ENCODE measurements around the gene FBN2. TPM values are rescaled to one million over a fixed set of nuclear protein-coding genes. Genes with fewer than 3 reads are reported as not detected.

FBN2 gene
- total and polyA plus RNA-seq, 2 donors = 0.62 to 138 TPM

DNA sequence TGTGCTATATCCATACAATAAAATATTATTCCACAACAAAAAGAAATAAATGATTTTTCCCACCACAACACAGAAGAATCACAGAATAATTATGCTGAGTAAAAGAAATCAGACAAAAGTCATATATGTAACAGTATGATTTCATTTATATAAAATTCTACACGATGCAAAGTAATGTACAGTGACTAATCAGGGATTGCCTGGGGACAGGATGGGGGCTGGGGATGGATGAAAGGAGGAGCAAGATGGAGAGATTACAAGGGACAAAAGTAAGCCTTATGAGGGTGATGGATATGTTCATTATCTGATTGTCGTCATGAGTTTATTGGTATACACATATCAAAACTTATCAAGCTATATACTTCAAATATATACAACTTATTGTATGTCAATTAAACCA is 154.0 kb downstream of the FBN2 start:
- H3K36me3 ChIP-seq (ENCODE audit: insufficient read depth) = no peaks in the 10 kb centered on the region
- no peak overlapping the region for H3K4me3 ChIP-seq (ENCODE audit: low read depth, low read length)
- no peak overlapping the region for H3K27ac ChIP-seq (ENCODE audit: low read depth)
- 84% methylated on average over 2 of the region's 2 CpGs for WGBS
- no peak for DNase-seq (ENCODE audit: extremely low spot score)
- H3K4me1 ChIP-seq (ENCODE audit: insufficient read depth) = no peaks in the 10 kb centered on the region

DNA sequence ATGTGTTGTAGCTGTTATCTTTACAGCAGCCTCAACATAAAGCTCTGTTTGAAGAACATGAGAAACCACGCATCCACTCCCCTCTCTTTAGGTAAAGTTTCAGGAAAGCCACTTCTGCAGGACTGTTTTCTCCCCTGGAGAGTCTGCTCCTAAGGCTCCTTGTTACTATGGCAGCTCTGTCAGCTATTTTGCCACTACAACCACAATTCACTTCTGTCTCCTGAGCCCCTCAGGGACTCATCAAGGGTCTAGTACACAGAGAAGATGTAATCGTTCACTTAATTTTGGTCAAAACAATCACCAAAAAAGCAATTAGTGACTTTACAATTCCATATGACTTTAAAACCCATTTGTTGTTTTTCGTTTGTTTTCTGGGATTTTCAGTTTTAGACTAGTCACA is 157.7 kb downstream of the FBN2 start:
- no peaks in the 10 kb centered on the region for H3K36me3 ChIP-seq (ENCODE audit: insufficient read depth)
- DNase-seq (ENCODE audit: extremely low spot score) = no peak
- H3K4me1 ChIP-seq (ENCODE audit: insufficient read depth) = no peaks in the 10 kb centered on the region
- H3K4me3 ChIP-seq (ENCODE audit: low read depth, low read length) = no peak overlapping the region
- no peak overlapping the region for H3K27ac ChIP-seq (ENCODE audit: low read depth)
- 80% methylated on average over 3 of the region's 3 CpGs for WGBS

DNA sequence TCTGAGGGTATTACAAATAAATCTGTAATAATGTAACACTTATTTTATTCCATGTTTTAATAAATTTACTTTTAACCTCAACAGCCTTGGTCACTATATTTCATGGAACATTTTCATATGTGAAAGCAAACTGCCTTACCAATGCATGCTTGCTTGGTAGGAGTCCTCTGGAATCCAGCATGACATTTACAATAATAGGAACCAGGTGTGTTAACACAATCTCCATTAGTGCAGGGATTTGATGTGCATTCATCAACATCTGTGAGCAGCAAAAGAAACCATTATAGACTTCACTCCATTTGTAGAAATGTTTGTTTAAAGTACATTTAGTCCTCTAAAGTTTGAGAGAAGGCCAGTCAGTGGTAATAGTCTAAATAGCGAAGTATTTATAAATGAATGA is 159.4 kb downstream of the FBN2 start:
- no peak overlapping the region for H3K27ac ChIP-seq (ENCODE audit: low read depth)
- 68% methylated on average over 1 of the region's 1 CpG for WGBS
- no peak for DNase-seq (ENCODE audit: extremely low spot score)
- no peaks in the 10 kb centered on the region for H3K4me1 ChIP-seq (ENCODE audit: insufficient read depth)
- H3K4me3 ChIP-seq (ENCODE audit: low read depth, low read length) = no peak overlapping the region
- no peaks in the 10 kb centered on the region for H3K36me3 ChIP-seq (ENCODE audit: insufficient read depth)

- WGBS = 81% methylated on average over 2 of the region's 2 CpGs
- no peak for DNase-seq (ENCODE audit: extremely low spot score)
- no peak overlapping the region for H3K27ac ChIP-seq (ENCODE audit: low read depth)
- no peaks in the 10 kb centered on the region for H3K4me1 ChIP-seq (ENCODE audit: insufficient read depth)
- H3K36me3 ChIP-seq (ENCODE audit: insufficient read depth) = no peaks in the 10 kb centered on the region
- no peak overlapping the region for H3K4me3 ChIP-seq (ENCODE audit: low read depth, low read length)
Observed at GRCh38 chr5:128378196-128378595, 159.8 kb downstream of the FBN2 start.

DNA sequence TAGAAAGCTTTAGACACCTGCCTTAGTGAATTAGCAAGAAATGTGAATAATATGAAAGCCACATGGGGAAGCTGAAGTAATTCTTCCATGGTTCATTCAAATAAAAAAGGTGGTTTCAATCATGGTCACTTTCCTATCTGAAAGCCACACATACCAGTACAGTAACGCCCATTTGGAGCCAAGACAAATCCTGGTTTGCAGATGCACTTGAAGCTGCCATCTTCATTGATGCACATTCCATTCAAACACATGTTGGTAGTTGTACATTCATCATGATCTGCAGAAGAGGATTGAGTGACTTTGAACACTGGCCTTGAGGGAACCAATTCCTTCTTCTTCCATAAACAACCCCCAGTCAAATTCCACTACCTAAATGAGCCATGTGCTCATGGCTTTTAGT is 161.5 kb downstream of the FBN2 start:
- 87% methylated on average over 1 of the region's 1 CpG for WGBS

DNA sequence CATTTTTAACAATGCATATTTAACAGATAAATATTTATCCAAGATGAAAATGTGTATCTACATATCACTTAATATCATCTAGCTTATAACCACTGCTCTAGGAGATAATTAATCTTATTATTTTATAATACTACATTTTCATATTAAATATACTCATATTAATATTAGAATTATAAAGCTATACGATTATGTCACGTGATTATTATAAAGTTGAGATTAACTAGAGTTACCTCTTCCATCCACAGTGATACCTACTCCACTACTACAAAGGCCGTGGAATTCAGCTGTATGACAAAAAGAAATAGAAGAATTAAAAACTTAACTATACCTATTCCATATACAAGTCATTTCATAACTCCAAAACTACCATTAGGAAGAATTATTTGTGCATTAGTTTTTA is 171.9 kb downstream of the FBN2 start:
- DNase-seq (ENCODE audit: extremely low spot score) = no peak
- no peaks in the 10 kb centered on the region for H3K4me1 ChIP-seq (ENCODE audit: insufficient read depth)
- H3K36me3 ChIP-seq (ENCODE audit: insufficient read depth) = no peaks in the 10 kb centered on the region
- WGBS = 92% methylated on average over 3 of the region's 3 CpGs
- H3K4me3 ChIP-seq (ENCODE audit: low read depth, low read length) = no peak overlapping the region
- no peak overlapping the region for H3K27ac ChIP-seq (ENCODE audit: low read depth)

More for the DNA sequence above, 161.5 kb downstream of the FBN2 start:
- H3K4me1 ChIP-seq (ENCODE audit: insufficient read depth) = no peaks in the 10 kb centered on the region
- DNase-seq (ENCODE audit: extremely low spot score) = no peak
- H3K27ac ChIP-seq (ENCODE audit: low read depth) = no peak overlapping the region
- H3K4me3 ChIP-seq (ENCODE audit: low read depth, low read length) = no peak overlapping the region
- no peaks in the 10 kb centered on the region for H3K36me3 ChIP-seq (ENCODE audit: insufficient read depth)

GRCh38 chr5:128362370-128362769 is 175.7 kb downstream of the FBN2 start:
- Histone ChIP-seq H3K27ac (ENCODE audit: low read depth) (no peak overlapping the region), H3K4me3 (ENCODE audit: low read depth, low read length) (no peak overlapping the region), H3K36me3 (ENCODE audit: insufficient read depth) (no peaks in the 10 kb centered on the region), H3K4me1 (ENCODE audit: insufficient read depth) (no peaks in the 10 kb centered on the region)
- DNase-seq (ENCODE audit: extremely low spot score) = no peak
- 69% methylated on average over 4 of the region's 4 CpGs for whole genome bisulfite sequencing

DNA sequence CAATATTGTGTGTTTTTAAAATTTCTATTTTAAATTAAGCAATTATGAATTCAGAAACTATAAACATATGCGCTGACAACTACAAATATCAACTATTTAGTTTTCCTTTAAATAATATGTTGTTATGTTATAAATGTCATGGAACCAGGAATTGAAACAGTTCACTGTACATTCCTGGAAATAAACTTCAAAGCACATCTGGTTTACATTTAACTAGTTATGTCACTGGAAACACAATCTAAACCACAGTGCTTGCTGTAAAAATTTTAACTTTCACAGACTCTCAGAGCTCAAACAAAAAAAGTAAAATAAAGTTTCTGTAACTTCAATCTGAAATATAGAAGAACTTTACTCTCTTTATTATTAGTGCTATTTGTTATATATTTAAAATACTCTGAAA is 179.2 kb downstream of the FBN2 start:
- no peak for DNase-seq (ENCODE audit: extremely low spot score)
- no peak overlapping the region for H3K27ac ChIP-seq (ENCODE audit: low read depth)
- H3K36me3 ChIP-seq (ENCODE audit: insufficient read depth) = no peaks in the 10 kb centered on the region
- no peak overlapping the region for H3K4me3 ChIP-seq (ENCODE audit: low read depth, low read length)
- H3K4me1 ChIP-seq (ENCODE audit: insufficient read depth) = no peaks in the 10 kb centered on the region
- WGBS = 67% methylated on average over 1 of the region's 1 CpG

GRCh38 chr5:128357226-128357625 is 180.8 kb downstream of the FBN2 start:
- no peak for DNase-seq (ENCODE audit: extremely low spot score)
- no peak overlapping the region for H3K27ac ChIP-seq (ENCODE audit: low read depth)

DNA sequence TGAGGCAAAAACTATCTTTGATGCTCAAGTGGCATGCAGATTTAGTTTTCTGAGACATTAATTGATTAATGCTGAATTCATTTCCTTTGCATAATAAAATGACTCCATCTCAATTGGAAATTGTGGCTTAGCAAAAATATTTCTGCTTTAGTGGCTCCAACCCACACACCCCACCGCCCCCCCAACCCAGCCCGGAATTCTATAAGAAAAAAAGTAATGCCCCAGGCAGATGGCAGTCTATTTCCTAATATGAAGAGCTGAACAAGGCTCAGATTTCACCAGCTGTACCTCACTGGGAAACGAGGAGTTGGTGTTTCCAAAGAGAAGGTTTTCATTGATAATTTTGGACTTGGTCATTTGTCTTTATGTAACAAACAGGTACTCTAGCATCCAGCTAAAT is 182.1 kb downstream of the FBN2 start:
- no peak for DNase-seq (ENCODE audit: extremely low spot score)
- Histone ChIP-seq H3K36me3 (ENCODE audit: insufficient read depth) (no peaks in the 10 kb centered on the region), H3K4me3 (ENCODE audit: low read depth, low read length) (no peak overlapping the region), H3K27ac (ENCODE audit: low read depth) (no peak overlapping the region), H3K4me1 (ENCODE audit: insufficient read depth) (no peaks in the 10 kb centered on the region)
- WGBS = 90% methylated on average over 3 of the region's 3 CpGs

More at GRCh38 chr5:128357226-128357625, 180.8 kb downstream of the FBN2 start:
- Histone ChIP-seq H3K36me3 (ENCODE audit: insufficient read depth) (no peaks in the 10 kb centered on the region), H3K4me1 (ENCODE audit: insufficient read depth) (no peaks in the 10 kb centered on the region), H3K4me3 (ENCODE audit: low read depth, low read length) (no peak overlapping the region)
- 90% methylated on average over 3 of the region's 3 CpGs for WGBS

- Histone ChIP-seq H3K4me3 (ENCODE audit: low read depth, low read length) (no peak overlapping the region), H3K4me1 (ENCODE audit: insufficient read depth) (no peaks in the 10 kb centered on the region), H3K36me3 (ENCODE audit: insufficient read depth) (no peaks in the 10 kb centered on the region), H3K27ac (ENCODE audit: low read depth) (no peak overlapping the region)
- no peak for DNase-seq (ENCODE audit: extremely low spot score)
- WGBS = 87% methylated on average over 3 of the region's 3 CpGs
Observed at GRCh38 chr5:128353441-128354107, 184.5 kb downstream of the FBN2 start.

DNA sequence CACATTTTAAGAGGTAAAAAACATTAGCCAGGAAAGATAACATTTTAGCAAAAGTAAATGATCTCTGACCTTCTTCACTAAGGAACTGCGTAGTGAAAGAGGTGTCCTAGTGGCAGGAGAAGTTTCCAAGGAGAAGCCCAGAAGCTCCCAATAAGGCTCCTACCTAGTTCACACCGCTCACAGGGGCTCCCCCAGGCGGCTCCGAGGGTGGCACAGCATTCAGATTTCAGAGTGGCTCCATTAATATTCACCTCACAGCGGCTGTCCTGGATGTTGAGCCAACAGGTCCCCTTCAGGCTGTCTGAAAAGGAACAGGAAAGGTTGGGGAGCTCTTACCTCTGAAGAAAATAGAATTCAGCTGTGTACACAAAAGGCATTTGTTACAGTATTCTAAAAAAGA is 187.3 kb downstream of the FBN2 start:
- 94% methylated on average over 5 of the region's 5 CpGs for WGBS
- Histone ChIP-seq H3K36me3 (ENCODE audit: insufficient read depth) (no peaks in the 10 kb centered on the region), H3K4me3 (ENCODE audit: low read depth, low read length) (no peak overlapping the region), H3K27ac (ENCODE audit: low read depth) (no peak overlapping the region), H3K4me1 (ENCODE audit: insufficient read depth) (no peaks in the 10 kb centered on the region)
- no peak for DNase-seq (ENCODE audit: extremely low spot score)

GRCh38 chr5:128349044-128349858 is 188.8 kb downstream of the FBN2 start:
- WGBS = 60% methylated on average over 11 of the region's 11 CpGs
- Histone ChIP-seq H3K36me3 (ENCODE audit: insufficient read depth) (no peaks in the 10 kb centered on the region), H3K27ac (ENCODE audit: low read depth) (no peak overlapping the region), H3K4me3 (ENCODE audit: low read depth, low read length) (no peak overlapping the region), H3K4me1 (ENCODE audit: insufficient read depth) (no peaks in the 10 kb centered on the region)
- no peak for DNase-seq (ENCODE audit: extremely low spot score)

- Histone ChIP-seq H3K36me3 (ENCODE audit: insufficient read depth) (no peaks in the 10 kb centered on the region), H3K27ac (ENCODE audit: low read depth) (no peak overlapping the region), H3K4me3 (ENCODE audit: low read depth, low read length) (no peak overlapping the region), H3K4me1 (ENCODE audit: insufficient read depth) (no peaks in the 10 kb centered on the region)
- no peak for DNase-seq (ENCODE audit: extremely low spot score)
- WGBS = 28% methylated on average over 3 of the region's 3 CpGs
Observed at GRCh38 chr5:128346038-128346437, 192.0 kb downstream of the FBN2 start.
